ENCODE results near the gene SPSB3. TPM values are rescaled to one million over a fixed set of nuclear protein-coding genes. Genes with fewer than 3 reads are reported as not detected.
A peak's percentile ranks its signal among the peaks of the same experiment; 100 is the strongest.

SPSB3 gene
- total RNA-seq, 1 donor from 2014 or later: 57.9 TPM

- FAIRE-seq: no peak
These were observed 15.7 kb downstream of the SPSB3 start for GRCh38 chr16:1766701-1767100.

GRCh38 chr16:1766231-1766630, 16.1 kb downstream of the SPSB3 start:
- DNase-seq (ENCODE audit: low spot score in 2 of 2) (no peak), FAIRE-seq (no peak)

More at GRCh38 chr16:1766701-1767100, 15.7 kb downstream of the SPSB3 start:
- no peak for DNase-seq (ENCODE audit: low spot score in 2 of 2)

- no peak for DNase-seq (ENCODE audit: low spot score in 2 of 2)
- no peak for FAIRE-seq
These were observed 16.5 kb downstream of the SPSB3 start for GRCh38 chr16:1765826-1766225.

GRCh38 chr16:1764971-1765370, 17.4 kb downstream of the SPSB3 start:
- FAIRE-seq (no peak), DNase-seq (ENCODE audit: low spot score in 2 of 2) (no peak)

GRCh38 chr16:1763521-1764511, 18.6 kb downstream of the SPSB3 start:
- FAIRE-seq (no peak), DNase-seq (ENCODE audit: low spot score in 2 of 2) (peak in 1 of 2 donors; percentile 63)

- DNase-seq (ENCODE audit: low spot score in 2 of 2) (no peak), FAIRE-seq (no peak)
These were observed 19.4 kb downstream of the SPSB3 start for GRCh38 chr16:1762879-1763520.

- no peak for FAIRE-seq
- no peak for DNase-seq (ENCODE audit: low spot score in 2 of 2)
These were observed 20.0 kb downstream of the SPSB3 start for GRCh38 chr16:1762196-1762878.

- no peak for DNase-seq (ENCODE audit: low spot score in 2 of 2)
- FAIRE-seq: no peak
These were observed 20.6 kb downstream of the SPSB3 start for GRCh38 chr16:1761751-1762150.

- FAIRE-seq (no peak), DNase-seq (ENCODE audit: low spot score in 2 of 2) (no peak)
These were observed 21.5 kb downstream of the SPSB3 start for GRCh38 chr16:1760911-1761310.

- DNase-seq (ENCODE audit: low spot score in 2 of 2) (no peak), FAIRE-seq (no peak)
These were observed 22.9 kb downstream of the SPSB3 start for GRCh38 chr16:1759511-1759910.

GRCh38 chr16:1758923-1759322, 23.4 kb downstream of the SPSB3 start:
- DNase-seq (ENCODE audit: low spot score in 2 of 2) (no peak), FAIRE-seq (no peak)

- FAIRE-seq (no peak), DNase-seq (ENCODE audit: low spot score in 2 of 2) (no peak)
These were observed 24.5 kb downstream of the SPSB3 start for GRCh38 chr16:1757714-1758461.

- no peak for DNase-seq (ENCODE audit: low spot score in 2 of 2)
- no peak for FAIRE-seq
These were observed 28.2 kb downstream of the SPSB3 start for GRCh38 chr16:1754204-1754603.

GRCh38 chr16:1752853-1753252, 29.5 kb downstream of the SPSB3 start:
- FAIRE-seq: no peak
- no peak for DNase-seq (ENCODE audit: low spot score in 2 of 2)

- DNase-seq (ENCODE audit: low spot score in 2 of 2): no peak
- FAIRE-seq: no peak
These were observed 30.4 kb downstream of the SPSB3 start for GRCh38 chr16:1751946-1752345.

GRCh38 chr16:1749152-1750117, 32.9 kb downstream of the SPSB3 start:
- FAIRE-seq (no peak), DNase-seq (ENCODE audit: low spot score in 2 of 2) (no peak)

- DNase-seq (ENCODE audit: low spot score in 2 of 2): no peak
- no peak for FAIRE-seq
These were observed 34.4 kb downstream of the SPSB3 start for GRCh38 chr16:1747934-1748333.

- DNase-seq (ENCODE audit: low spot score in 2 of 2): no peak
- FAIRE-seq: no peak
These were observed 35.6 kb downstream of the SPSB3 start for GRCh38 chr16:1746693-1747195.

All from frontal cortex (tissue), 4 donors.